K562 (cell line): ENCODE measurements around the gene BCL2L1. TPM values are rescaled to one million over a fixed set of nuclear protein-coding genes. Genes with fewer than 3 reads are reported as not detected.

Experiments
- ATAC-seq: fragments of 200-7000 bp; cut with Tn5 transposase; 3 replicates; pipeline ENCODE4 v1.9.1; 2020; ENCODE audit warnings: moderate library complexity
- BruUV-seq: library from RNA; stranded (reverse); fragments of 400-500 nt; replicated peaks from 2 replicates; lab custom pipeline; 2021; lab: Mats Ljungman, UMichigan
- CTCF ChIA-PET: fragments of 300-600 bp; formaldehyde crosslinking; extraction: SDS; loops from one replicate; lab custom pipeline; 2021; ENCODE audit warnings: low intra/inter-chr PET ratio; lab: Yijun Ruan, JAX
- POLR2A ChIA-PET: fragments of 300-600, 350-650 bp; sonication (Branson Sonifier 250); formaldehyde crosslinking; extraction: SDS; loops from one replicate; lab custom pipeline; 2021; ENCODE audit warnings: antibody characterized with exemption, inconsistent platforms; lab: Yijun Ruan, JAX
- DNase-seq, 4 experiments: peaks; one replicate each; pipeline versions ENCODE4 v3.0.0 to v3.0.0-alpha.2; 2011 to 2018; ENCODE audit warnings: low spot score in 3 of 4, mixed read lengths in 3 of 4; ENCODE audit errors: extremely low read depth in 1 of 4
- FAIRE-seq: peaks from 2 replicates; lab custom pipeline; 2011; peaks lifted over from hg19 to GRCh38; lab: Jason Lieb, UNC
- H2AFZ ChIP-seq: 2 replicates; pipeline ENCODE4 v1.6.0; 2011; ENCODE audit warnings: low read depth, low read length, control low read depth, inconsistent platforms
- H3K27ac ChIP-seq: fragments of 200-600 bp; 3 replicates; pipeline ENCODE4 v1.8.0; 2011; ENCODE audit warnings: low read depth, mild to moderate bottlenecking, control low read depth, inconsistent platforms, low read length, moderate library complexity, mixed read lengths; ENCODE audit errors: extremely low read depth
- H3K27me3 ChIP-seq, 2 experiments: fragments of 300-600 bp in 1 of 2; 2 replicates in 1 of 2; 3 replicates in 1 of 2; pipeline versions ENCODE4 v1.6.0 to v1.8.0; 2011; ENCODE audit warnings: inconsistent platforms in 2 of 2, low read length in 2 of 2, mild to moderate bottlenecking in 1 of 2, mixed read lengths in 1 of 2, moderate library complexity in 1 of 2; ENCODE audit not compliant: control insufficient read depth in 2 of 2, insufficient read depth in 2 of 2
- H3K36me3 ChIP-seq: fragments of 300-600 bp; 3 replicates; pipeline ENCODE4 v1.8.0; 2011; ENCODE audit warnings: mild to moderate bottlenecking, low read length, inconsistent platforms; ENCODE audit not compliant: control insufficient read depth, insufficient read depth
- H3K4me1 ChIP-seq, 2 experiments: fragments of 200-600 bp in 1 of 2; replicated peaks in 1 of 2; 2 replicates in 1 of 2; 3 replicates in 1 of 2; pipeline versions ENCODE4 v1.5.1 to v1.8.0; 2011; ENCODE audit warnings: inconsistent platforms in 2 of 2, low read length in 2 of 2, mild to moderate bottlenecking in 1 of 2, mixed read lengths in 1 of 2, moderate library complexity in 1 of 2; ENCODE audit not compliant: control insufficient read depth in 2 of 2, insufficient read depth in 2 of 2
- H3K4me2 ChIP-seq: 2 replicates; pipeline ENCODE4 v1.6.1; 2011; ENCODE audit warnings: low read length, control low read depth, inconsistent platforms, mixed read lengths; ENCODE audit not compliant: insufficient read depth
- H3K4me3 ChIP-seq: fragments of 200-600 bp; sonication (generic), shearing (Covaris generic); 2 replicates; pipeline ENCODE4 v1.5.1; 2016; ENCODE audit warnings: control low read depth, inconsistent platforms
- H3K79me2 ChIP-seq: fragments of 200-600 bp; 3 replicates; pipeline ENCODE4 v1.8.0; 2011; ENCODE audit warnings: low read length, inconsistent platforms; ENCODE audit not compliant: control insufficient read depth, insufficient read depth
- H3K9ac ChIP-seq, 2 experiments: 2 replicates each; pipeline versions ENCODE4 v1.6.0 to v1.6.1; 2011; ENCODE audit warnings: low read depth in 2 of 2, low read length in 2 of 2, control low read depth in 1 of 2, inconsistent platforms in 1 of 2, mild to moderate bottlenecking in 1 of 2, mixed read lengths in 1 of 2; ENCODE audit not compliant: insufficient read depth in 1 of 2
- H3K9me1 ChIP-seq: one replicate; pipeline ENCODE4 v1.6.0; 2011; ENCODE audit warnings: inconsistent platforms, mild to moderate bottlenecking, low read length, moderate library complexity; ENCODE audit not compliant: control insufficient read depth, insufficient read depth
- H3K9me3 ChIP-seq: replicated peaks from 2 replicates; pipeline ENCODE4 v1.5.1; 2011; ENCODE audit warnings: low read depth, low read length, inconsistent platforms; ENCODE audit not compliant: control insufficient read depth, insufficient read depth
- H4K20me1 ChIP-seq: replicated peaks from 2 replicates; pipeline ENCODE4 v1.6.1; 2011; ENCODE audit warnings: low read length, inconsistent platforms, mixed read lengths; ENCODE audit not compliant: control insufficient read depth, insufficient read depth
- CTCFL ChIP-seq: IDR thresholded peaks from 2 replicates; pipeline ENCODE4 v1.6.1; 2011; ENCODE audit warnings: borderline replicate concordance, low read depth, mild to moderate bottlenecking, moderate library complexity, low read length; ENCODE audit not compliant: insufficient read depth, poor library complexity, severe bottlenecking
- MCM2 ChIP-seq: fragments of 450-650 bp; IDR thresholded peaks from 2 replicates; pipeline ENCODE4 v1.6.1; 2017; ENCODE audit warnings: low read depth, mild to moderate bottlenecking
- PTTG1 ChIP-seq: fragments of 450-650 bp; IDR thresholded peaks from 2 replicates; pipeline ENCODE4 v1.6.1; 2016; ENCODE audit warnings: low read depth, mild to moderate bottlenecking, missing genetic modification characterization, missing compliant biosample characterization
- ZNF146 ChIP-seq: IDR thresholded peaks from one replicate; pipeline ENCODE4 v1.6.1; 2018; ENCODE audit warnings: missing compliant biosample characterization; ENCODE audit not compliant: unreplicated experiment
- WGBS: fragments of 100-300 bp; shearing (Covaris generic); methylation state at CpG from one replicate; pipeline ENCODE4 v1.1.6; 2016; ENCODE audit warnings: low coverage, mixed read lengths; ENCODE audit not compliant: insufficient coverage; ENCODE audit errors: missing lambda C conversion rate; 5-methylcytosine and 5-hydroxymethylcytosine counted together
- in situ Hi-C: fragments of 300-500 bp; cut with MboI; formaldehyde crosslinking; loops from 4 replicates; pipeline ENCODE4 v1.15.0; 2018; ENCODE audit warnings: inconsistent platforms, mixed read lengths
- intact Hi-C: fragments of 100-400 bp; cut with micrococcal nuclease; formaldehyde crosslinking; loops from 2 replicates; pipeline ENCODE4 v1.14.2; 2022
- polyA plus RNA-seq, 8 experiments: library from polyadenylated mRNA; depleted of rRNA in 4 of 8; stranded (reverse) in 5 of 8; unstranded in 3 of 8; fragments of >200 nt; fragmentation: Nextera tagmentation in 2 of 8; fragmentation: Illumina TruSeq in 1 of 8; extraction: Ambion mirVana in 2 of 8; extraction: Trizol in 1 of 8; gene quantifications; 2 replicates each; pipeline versions ENCODE4 v1.2.1 to v1.2.3, GENCODE V29; 2011 to 2014; ENCODE audit warnings: inconsistent platforms in 1 of 8, missing spikeins in 1 of 8
- total RNA-seq, 7 experiments: library from RNA; depleted of rRNA in 6 of 7; stranded (reverse); fragments of >200 nt in 6 of 7; fragmentation: Illumina TruSeq in 2 of 7; extraction: Trizol in 2 of 7; gene quantifications; 2 replicates each; pipeline versions ENCODE4 v1.2.1 to v1.2.3, GENCODE V29; 2011 to 2021; ENCODE audit warnings: low replicate concordance in 1 of 7

BCL2L1 gene
- total and polyA plus RNA-seq, 9 of the 15 experiments (the other 6 are each of a cell fraction or from before 2014, with no cell fraction given): 3.3 to 182 (median 120) TPM

GRCh38 chr20:31731321-31731717, 8.7 kb upstream of the BCL2L1 start:
- Histone ChIP-seq H3K27me3 (no peaks in the 10 kb centered on the region), H3K9ac (no peak overlapping the region), H3K36me3 (no peaks in the 10 kb centered on the region), H3K79me2 (no peaks in the 10 kb centered on the region), H3K27ac (no peak overlapping the region), H4K20me1 (no peaks in the 10 kb centered on the region), H3K9me3 (no peaks in the 10 kb centered on the region), H3K4me2 (no peak overlapping the region), H3K9me1 (no peaks in the 10 kb centered on the region), H2AFZ (peak overlapping the region; percentile 45; the same call in 1 of the 2 replicates), H3K4me1 (peaks cover 0 to 5% of the 10 kb centered on the region in 2 experiments; a peak in 1 of 5 replicates), H3K4me3 (no peak overlapping the region)
- 54% methylated on average over 6 of the region's 6 CpGs for WGBS
- no TSS peak for BruUV-seq
- in situ Hi-C loops (no loop called here), intact Hi-C loops (no loop called here)
- TF ChIP-seq ZNF146 (CRISPR knock-in tag): no peak
- no peak for TF ChIP-seq CTCFL
- no peak for TF ChIP-seq MCM2
- TF ChIP-seq PTTG1 (tag): no peak
- ChIA-PET CTCF (no interaction called here), POLR2A (interaction anchor here (0.6 to 1.0 kb wide), 2 partner anchors 158 to 212 kb away, joined by 3 read pairs; no protein-coding TSS in a partner anchor)
- no peak for ATAC-seq
- FAIRE-seq: no peak
- DNase-seq: no peak
